Activated T-helper 2 cell treated with anti-CD3 and anti-CD28 coated beads, Interferon-gamma antibody, Interleukin-2, Interleukin-4, amounts not matched to agents 10 μg/mL and 5 μg/mL and 100 μg/mL, durations not matched to agents 14 hours and 24 hours and 36 hours (primary cell): ENCODE results near the gene JAM3. TPM values are rescaled to one million over a fixed set of nuclear protein-coding genes. Genes with fewer than 3 reads are reported as not detected.
"Not testable (repeated sequence)": the region's sequence is repeated elsewhere in the genome, so short reads cannot be mapped to it uniquely, and the experiment has no call there.

Experiments
- DNase-seq: peaks from one replicate; pipeline ENCODE4 v3.0.0; 2021; ENCODE audit warnings: low spot score
- H3K27ac Mint-ChIP-seq: one replicate; pipeline ENCODE4 v1.8.0; 2021; ENCODE audit warnings: mixed read lengths
- H3K27me3 Mint-ChIP-seq: one replicate; pipeline ENCODE4 v1.8.0; 2021; ENCODE audit warnings: low read depth, mixed read lengths
- H3K36me3 Mint-ChIP-seq: one replicate; pipeline ENCODE4 v1.8.0; 2021; ENCODE audit warnings: low read depth, mixed read lengths
- H3K4me1 Mint-ChIP-seq: one replicate; pipeline ENCODE4 v1.8.0; 2021; ENCODE audit warnings: low read depth, mixed read lengths
- H3K4me3 Mint-ChIP-seq: one replicate; pipeline ENCODE4 v1.8.0; 2021; ENCODE audit warnings: low read depth, mild to moderate bottlenecking, moderate library complexity, mixed read lengths
- H3K9me3 Mint-ChIP-seq: one replicate; pipeline ENCODE4 v1.8.0; 2021; ENCODE audit warnings: mixed read lengths
- intact Hi-C: fragments of 100-400 bp; cut with micrococcal nuclease; formaldehyde crosslinking; loops from one replicate; pipeline ENCODE4 v1.15.1; 2023
- total RNA-seq: library from RNA; stranded (reverse); gene quantifications from 2 replicates; pipeline ENCODE4 v1.2.3, GENCODE V29; 2022

JAM3 gene
- total RNA-seq, 1 donor from 2014 or later: 3.4 TPM

DNA sequence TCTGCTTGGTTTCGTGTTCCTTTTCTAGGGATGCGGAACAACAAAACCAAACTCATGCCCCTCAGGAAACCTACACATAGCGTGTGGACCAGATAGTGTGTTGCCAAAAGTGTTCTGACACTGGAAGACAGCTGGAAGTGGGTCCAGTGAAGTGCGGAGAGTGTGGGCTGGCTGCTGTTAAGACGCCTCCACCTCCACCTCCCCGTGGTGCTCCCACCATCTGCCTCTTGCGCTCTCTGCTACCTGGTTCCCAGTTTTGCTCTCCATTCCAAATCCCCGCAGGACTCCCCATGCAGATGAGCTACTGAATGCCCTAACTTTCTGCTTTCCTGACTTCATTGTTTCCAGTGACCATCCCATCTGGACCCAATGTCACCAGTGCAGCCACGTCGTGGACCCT is 103.1 kb downstream of the JAM3 start:
- Mint-ChIP-seq H3K36me3 (peaks cover 88% of the 10 kb centered on the region), H3K4me1 (no peaks in the 10 kb centered on the region)

DNA sequence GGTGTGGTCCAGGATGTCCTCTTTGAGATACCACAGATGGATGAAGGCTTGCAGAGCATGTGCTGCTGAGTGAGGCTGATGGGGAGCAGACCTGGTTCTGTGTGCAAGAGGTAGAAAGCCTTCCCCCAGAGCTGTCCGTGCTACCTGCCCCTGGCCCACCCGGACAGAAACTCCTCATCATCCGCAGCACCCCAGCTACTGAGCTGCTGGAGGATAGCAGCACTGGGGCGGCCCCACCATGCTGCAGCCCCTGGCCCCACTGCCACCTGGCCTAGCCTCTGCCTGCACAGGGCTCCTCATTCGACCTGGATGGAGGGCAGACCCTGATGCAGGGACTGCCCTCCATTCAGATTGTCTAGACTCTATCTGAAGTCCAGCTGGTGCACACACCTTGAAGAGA is 104.4 kb downstream of the JAM3 start:
- H3K4me3 Mint-ChIP-seq: no peak overlapping the region
- H3K27ac Mint-ChIP-seq: no peak overlapping the region
- peaks cover 84% of the 10 kb centered on the region for H3K36me3 Mint-ChIP-seq
- no peaks in the 10 kb centered on the region for H3K9me3 Mint-ChIP-seq
- no peaks in the 10 kb centered on the region for H3K27me3 Mint-ChIP-seq
- intact Hi-C loops: no loop called here
- no peaks in the 10 kb centered on the region for H3K4me1 Mint-ChIP-seq
- no peak for DNase-seq

More for the DNA sequence above, 103.1 kb downstream of the JAM3 start:
- no peak for DNase-seq
- Mint-ChIP-seq H3K9me3 (no peaks in the 10 kb centered on the region), H3K27ac (no peak overlapping the region), H3K4me3 (no peak overlapping the region), H3K27me3 (no peaks in the 10 kb centered on the region)
- intact Hi-C loops: no loop called here

DNA sequence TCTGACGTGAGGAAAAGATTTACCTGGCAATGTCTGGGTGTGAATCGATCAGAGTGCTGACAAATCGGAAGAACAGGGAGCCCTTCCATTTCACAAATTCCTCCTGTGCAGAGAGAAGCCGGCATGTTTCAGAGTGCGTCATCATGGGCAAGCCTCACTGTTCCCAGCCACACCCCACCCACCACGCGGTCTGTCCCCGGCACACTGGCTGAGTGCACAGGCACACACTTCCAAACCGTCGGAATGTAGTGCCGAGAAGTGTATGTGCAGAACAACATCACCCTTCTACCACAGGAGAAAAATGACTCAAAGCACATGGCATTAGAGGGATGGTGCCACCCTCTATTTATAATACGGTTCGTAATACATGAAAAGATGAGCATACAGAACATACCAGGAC is 107.4 kb downstream of the JAM3 start:
- intact Hi-C loops: no loop called here
- Mint-ChIP-seq H3K4me1 (no peaks in the 10 kb centered on the region), H3K4me3 (no peak overlapping the region), H3K27ac (no peak overlapping the region), H3K9me3 (no peaks in the 10 kb centered on the region), H3K27me3 (no peaks in the 10 kb centered on the region), H3K36me3 (peaks cover 85% of the 10 kb centered on the region)
- no peak for DNase-seq

DNA sequence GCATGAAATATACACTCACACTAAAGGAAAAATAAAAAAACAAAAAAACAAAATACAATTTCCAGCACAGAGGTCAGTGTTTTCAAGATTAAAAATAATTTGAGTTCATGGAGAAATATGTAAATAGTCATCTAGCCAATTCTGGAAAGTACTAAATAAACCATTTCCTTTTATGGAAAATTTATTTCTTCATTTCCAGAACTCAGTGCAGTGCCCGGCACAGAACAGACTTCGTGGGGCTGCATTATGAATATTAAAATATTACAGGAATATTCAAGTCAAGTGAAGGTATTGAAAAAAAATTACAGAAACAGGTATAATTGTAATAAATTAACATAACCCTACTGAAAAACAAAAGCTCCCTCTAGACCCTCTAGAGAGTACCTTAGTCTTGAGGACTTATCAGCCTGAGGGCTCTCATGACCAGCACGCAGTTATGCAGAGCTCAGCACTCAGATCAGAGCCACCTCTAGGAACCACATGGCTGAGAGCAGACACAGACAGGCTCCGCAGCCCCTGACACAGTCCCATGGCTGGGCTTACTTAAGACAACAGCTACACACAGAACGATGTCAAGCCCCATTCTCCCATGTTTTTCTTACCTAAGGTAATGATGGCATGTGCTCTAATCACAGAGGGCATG is 109.3 kb downstream of the JAM3 start:
- Mint-ChIP-seq H3K27ac (no peak overlapping the region), H3K9me3 (no peaks in the 10 kb centered on the region), H3K27me3 (no peaks in the 10 kb centered on the region), H3K4me3 (no peak overlapping the region), H3K36me3 (peaks cover 81% of the 10 kb centered on the region), H3K4me1 (no peaks in the 10 kb centered on the region)
- no peak for DNase-seq
- intact Hi-C loops: no loop called here

DNA sequence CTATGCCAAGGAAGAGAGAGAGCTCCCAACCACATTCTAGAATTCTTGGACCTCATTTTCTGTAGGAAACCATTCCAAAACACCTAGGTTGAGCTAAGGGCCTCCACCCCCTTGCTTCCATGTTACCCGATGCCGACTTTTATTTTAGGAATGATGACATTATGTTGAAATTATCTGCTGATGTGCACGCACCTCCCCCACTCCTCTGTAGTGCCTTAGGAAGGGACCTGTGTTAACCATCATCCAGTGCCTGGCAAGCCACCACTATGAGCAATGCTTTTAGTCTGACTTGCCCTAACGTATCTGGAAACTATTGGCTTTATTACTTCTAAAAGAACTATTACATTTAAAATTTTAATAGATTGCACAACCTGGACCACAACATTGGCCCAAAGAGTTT is 112.8 kb downstream of the JAM3 start:
- Mint-ChIP-seq H3K27me3 (no peaks in the 10 kb centered on the region), H3K4me3 (no peak overlapping the region), H3K36me3 (peaks cover 79% of the 10 kb centered on the region), H3K9me3 (no peaks in the 10 kb centered on the region), H3K27ac (no peak overlapping the region), H3K4me1 (no peaks in the 10 kb centered on the region)
- no peak for DNase-seq
- intact Hi-C loops: no loop called here

DNA sequence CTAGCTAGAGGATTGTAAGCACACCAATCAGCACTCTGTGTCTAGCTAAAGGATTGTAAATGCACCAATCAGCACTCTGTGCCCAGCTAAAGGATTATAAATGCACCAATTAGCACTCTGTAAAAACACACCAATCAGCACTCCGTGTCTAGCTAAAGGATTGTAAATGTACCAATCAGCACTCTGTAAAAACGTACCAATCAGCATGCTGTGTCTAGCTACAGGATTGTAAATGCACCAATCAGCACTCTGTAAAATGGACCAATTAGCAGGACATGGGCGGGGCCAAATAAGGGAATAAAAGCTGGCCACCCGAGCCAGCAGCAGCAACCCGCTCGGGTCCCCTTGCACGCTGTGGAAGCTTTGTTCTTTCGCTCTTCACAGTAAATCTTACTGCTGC is 119.2 kb downstream of the JAM3 start:
- intact Hi-C loops, H3K27ac Mint-ChIP-seq: not testable (repeated sequence)

DNA sequence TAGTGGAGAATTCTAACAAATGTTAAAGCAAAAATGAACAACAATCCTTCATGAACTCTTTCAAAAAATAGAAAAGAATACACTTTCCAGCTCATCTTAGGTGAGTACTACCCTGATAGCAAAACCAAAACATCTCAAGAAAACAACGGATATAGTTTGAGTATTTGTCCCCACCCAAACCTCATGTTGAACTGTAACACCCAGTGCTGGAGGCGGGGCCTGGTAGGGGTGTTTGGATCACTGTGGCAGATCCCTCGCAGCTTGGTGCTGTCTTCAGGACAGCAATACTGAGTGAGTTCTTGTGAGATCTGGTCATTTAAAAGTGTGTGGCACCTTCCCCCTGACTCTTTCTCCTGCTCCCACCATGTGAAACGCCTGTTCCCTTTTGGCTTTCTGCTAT is 127.9 kb downstream of the JAM3 start:
- Mint-ChIP-seq H3K4me1 (peaks cover 2% of the 10 kb centered on the region), H3K36me3 (peaks cover 86% of the 10 kb centered on the region), H3K9me3 (no peaks in the 10 kb centered on the region), H3K27ac (no peak overlapping the region), H3K4me3 (no peak overlapping the region), H3K27me3 (no peaks in the 10 kb centered on the region)
- no peak for DNase-seq
- intact Hi-C loops: no loop called here

More for the DNA sequence above, 119.2 kb downstream of the JAM3 start:
- not testable (repeated sequence) for H3K4me1 Mint-ChIP-seq, H3K27me3 Mint-ChIP-seq, DNase-seq, H3K4me3 Mint-ChIP-seq, H3K9me3 Mint-ChIP-seq
- peaks cover 89% of the 10 kb centered on the region for H3K36me3 Mint-ChIP-seq

DNA sequence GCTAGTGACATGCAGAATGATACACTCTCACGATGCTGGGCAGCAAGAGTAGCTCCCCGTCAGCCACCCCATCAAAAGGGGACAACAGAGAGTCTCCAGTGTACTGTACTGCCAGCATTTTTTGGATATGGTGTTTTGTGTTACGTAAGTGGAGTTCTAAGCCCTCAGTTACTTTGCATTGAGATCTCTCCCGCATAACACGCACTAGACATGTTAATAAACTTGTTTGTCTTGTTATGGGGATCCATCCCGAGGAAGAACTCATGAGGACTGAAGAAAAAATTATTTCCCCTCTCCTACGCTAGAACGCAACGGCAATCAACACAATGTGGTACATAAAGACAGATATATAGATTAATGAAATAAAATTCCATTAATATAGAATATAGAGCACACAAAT is 130.7 kb downstream of the JAM3 start:
- intact Hi-C loops: no loop called here
- Mint-ChIP-seq H3K4me1 (peaks cover 2% of the 10 kb centered on the region), H3K9me3 (no peaks in the 10 kb centered on the region), H3K27ac (no peak overlapping the region), H3K27me3 (no peaks in the 10 kb centered on the region), H3K36me3 (peaks cover 84% of the 10 kb centered on the region), H3K4me3 (no peak overlapping the region)
- no peak for DNase-seq

DNA sequence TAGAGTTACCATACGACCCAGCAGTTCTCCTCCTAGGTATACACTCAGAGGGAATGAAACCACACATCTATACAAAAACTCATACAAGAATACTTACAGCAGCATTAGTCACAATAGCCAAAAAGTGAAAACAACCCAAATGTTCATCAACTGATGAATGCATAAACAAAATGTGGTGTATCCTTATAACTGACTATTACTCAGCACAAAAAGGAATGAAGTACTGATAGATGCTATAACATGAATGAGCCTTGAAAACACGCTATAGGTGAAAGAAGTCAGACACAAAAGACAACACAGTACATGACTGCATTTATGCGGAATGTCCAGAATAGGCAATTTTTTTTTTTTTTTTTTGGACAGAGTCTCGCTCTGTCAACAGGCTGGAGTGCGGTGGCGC is 131.8 kb downstream of the JAM3 start:
- Mint-ChIP-seq H3K27me3 (no peaks in the 10 kb centered on the region), H3K9me3 (no peaks in the 10 kb centered on the region), H3K4me1 (peaks cover 2% of the 10 kb centered on the region), H3K36me3 (peaks cover 87% of the 10 kb centered on the region), H3K4me3 (no peak overlapping the region), H3K27ac (no peak overlapping the region)
- no peak for DNase-seq
- intact Hi-C loops: loop anchor here (10.0 kb wide), 1 partner anchor 54 kb away; the partner anchor contains the start of genes ACAD8 and THYN1

Other genes starting within 250 kb of the JAM3 start
- gene SPATA19, start 223.6 kb upstream of the JAM3 start, total RNA-seq: not detected in 2 replicates
- 101 and 110 TPM in 2 replicates for gene IGSF9B, start 112.1 kb upstream of the JAM3 start, total RNA-seq
- 98.2 and 99.9 TPM in 2 replicates for gene NCAPD3, start 154.9 kb downstream of the JAM3 start, total RNA-seq
- gene VPS26B, start 155.6 kb downstream of the JAM3 start, total RNA-seq: 41.7 and 43.8 TPM in 2 replicates
- gene THYN1, start 184.3 kb downstream of the JAM3 start, total RNA-seq: 55.6 and 60.8 TPM in 2 replicates
- gene ACAD8, start 184.5 kb downstream of the JAM3 start, total RNA-seq: 27.3 and 27.7 TPM in 2 replicates
- 14.5 and 15.4 TPM in 2 replicates for gene GLB1L3, start 207.3 kb downstream of the JAM3 start, total RNA-seq